COR-L47 (cell line): ENCODE results near the gene TIMP3.

Source experiments
- DNase-seq: peaks from one replicate; lab custom pipeline; 2025; lab: John Stamatoyannopoulos, UW

The TIMP3 gene

GRCh38 chr22:32786027-32786418, 15.5 kb upstream of the TIMP3 start:
- no peak for DNase-seq

GRCh38 chr22:32788904-32789624, 12.4 kb upstream of the TIMP3 start:
- no peak for DNase-seq

- DNase-seq, result no peak
Observed at GRCh38 chr22:32789797-32790620, 11.5 kb upstream of the TIMP3 start.

- no peak for DNase-seq
Observed at GRCh38 chr22:32791056-32791455, 10.4 kb upstream of the TIMP3 start.

GRCh38 chr22:32791485-32791884, 10.0 kb upstream of the TIMP3 start:
- no peak for DNase-seq

- no peak for DNase-seq
Observed at GRCh38 chr22:32793589-32793988, 7.9 kb upstream of the TIMP3 start.

GRCh38 chr22:32794449-32795213, 6.9 kb upstream of the TIMP3 start:
- no peak for DNase-seq

- DNase-seq, result no peak
Observed at GRCh38 chr22:32795214-32795596, 6.3 kb upstream of the TIMP3 start.

GRCh38 chr22:32796865-32797573, 4.5 kb upstream of the TIMP3 start:
- no peak for DNase-seq

GRCh38 chr22:32799496-32799895, 2.0 kb upstream of the TIMP3 start:
- no peak for DNase-seq

GRCh38 chr22:32800158-32800882, 1.2 kb upstream of the TIMP3 start:
- DNase-seq, result no peak

- no peak for DNase-seq
Observed at GRCh38 chr22:32800994-32801536, 440 bp upstream of the TIMP3 start.

GRCh38 chr22:32802237-32802765, 796 bp downstream of the TIMP3 start:
- DNase-seq, result no peak

- DNase-seq, result no peak
Observed at GRCh38 chr22:32803020-32803737, 1.7 kb downstream of the TIMP3 start.

GRCh38 chr22:32803738-32804435, 2.4 kb downstream of the TIMP3 start:
- no peak for DNase-seq

- DNase-seq, result no peak
Observed at GRCh38 chr22:32804531-32805360, 3.2 kb downstream of the TIMP3 start.

- DNase-seq, result no peak
Observed at GRCh38 chr22:32805361-32805881, 3.9 kb downstream of the TIMP3 start.

GRCh38 chr22:32806296-32806695, 4.8 kb downstream of the TIMP3 start:
- no peak for DNase-seq
